GM03348 (cell line): Measurements from ENCODE around the gene OSBPL7.

ENCODE experiments used
- DNase-seq: peaks from one replicate; pipeline ENCODE4 v3.0.0; 2012; ENCODE audit warnings: low spot score

OSBPL7 gene

GRCh38 chr17:47821424-47822391, at the start of gene OSBPL7:
Gene OSBPL7, minus strand, starts transcription at chr17:47821794. Its CDS starts 1,516 bp downstream, at chr17:47820278.
- DNase-seq = peak; percentile 85

- DNase-seq = no peak
Measured at GRCh38 chr17:47871048-47871447, 49.5 kb upstream of the OSBPL7 start.

GRCh38 chr17:47870056-47870455, 48.5 kb upstream of the OSBPL7 start:
- DNase-seq = no peak

GRCh38 chr17:47869114-47869513, 47.5 kb upstream of the OSBPL7 start:
- DNase-seq = no peak

- DNase-seq = no peak
Measured at GRCh38 chr17:47867813-47868533, 46.4 kb upstream of the OSBPL7 start.

GRCh38 chr17:47866941-47867340, 45.3 kb upstream of the OSBPL7 start:
- no peak for DNase-seq

- peak; percentile 22 for DNase-seq
Measured at GRCh38 chr17:47864791-47865216, 43.2 kb upstream of the OSBPL7 start.

GRCh38 chr17:47862621-47863440, 41.2 kb upstream of the OSBPL7 start:
- peak; percentile 84 for DNase-seq

GRCh38 chr17:47860386-47860785, 38.8 kb upstream of the OSBPL7 start:
- DNase-seq = no peak

GRCh38 chr17:47857551-47858455, 36.2 kb upstream of the OSBPL7 start:
- DNase-seq = no peak

- DNase-seq = no peak
Measured at GRCh38 chr17:47856830-47857229, 35.2 kb upstream of the OSBPL7 start.

- no peak for DNase-seq
Measured at GRCh38 chr17:47855737-47856136, 34.1 kb upstream of the OSBPL7 start.

GRCh38 chr17:47853616-47854015, 32.0 kb upstream of the OSBPL7 start:
- no peak for DNase-seq

- DNase-seq = no peak
Measured at GRCh38 chr17:47852113-47852949, 30.7 kb upstream of the OSBPL7 start.

- DNase-seq = no peak
Measured at GRCh38 chr17:47851764-47852112, 30.1 kb upstream of the OSBPL7 start.

- DNase-seq = peak; percentile 85
Measured at GRCh38 chr17:47850692-47851573, 29.3 kb upstream of the OSBPL7 start, which contains the start of gene SP6. Gene SP6, minus strand, starts transcription at chr17:47851163. Its CDS starts 2,734 bp downstream, at chr17:47848429.

GRCh38 chr17:47850373-47850691, 28.7 kb upstream of the OSBPL7 start:
- DNase-seq = no peak

- no peak for DNase-seq
Measured at GRCh38 chr17:47848198-47848513, 26.6 kb upstream of the OSBPL7 start.
